A549 (cell line): ENCODE results near the gene UBE2E1. TPM values are rescaled to one million over a fixed set of nuclear protein-coding genes. Genes with fewer than 3 reads are reported as not detected.

Experiments used
- ATAC-seq, 2 experiments: fragments of 200-7000 bp in 1 of 2; fragments of >200 bp in 1 of 2; cut with Nextera tagmentation in 1 of 2; cut with Tn5 transposase in 1 of 2; 3 replicates each; pipeline versions ENCODE4 v1.8.0 to v1.9.1; 2018 to 2020; ENCODE audit warnings: mild to moderate bottlenecking in 1 of 2, moderate library complexity in 1 of 2
- CTCF ChIA-PET: fragments of 300-600 bp; sonication (Branson Sonifier 250); formaldehyde crosslinking; extraction: SDS; loops from one replicate; lab custom pipeline; 2021; ENCODE audit warnings: antibody characterized with exemption, inconsistent platforms; lab: Yijun Ruan, JAX
- POLR2A ChIA-PET: fragments of 350-600 bp; formaldehyde crosslinking; extraction: SDS; loops from one replicate; lab custom pipeline; 2021; ENCODE audit warnings: antibody characterized with exemption, inconsistent platforms; lab: Yijun Ruan, JAX
- DNase-seq, 2 experiments: peaks; one replicate each; pipeline versions ENCODE4 v3.0.0 to v3.0.0-alpha.2; 2011 to 2016; ENCODE audit warnings: low read depth in 1 of 2, low spot score in 1 of 2
- FAIRE-seq: peaks from 2 replicates; lab custom pipeline; 2011; peaks lifted over from hg19 to GRCh38; lab: Jason Lieb, UNC
- H3K27ac ChIP-seq, 2 experiments: fragments of >200 bp; sonication (Bioruptor Twin); formaldehyde crosslinking; 3 replicates each; pipeline ENCODE4 v1.5.1; 2016 to 2017
- H3K4me1 ChIP-seq: fragments of >200 bp; sonication (Bioruptor Twin); formaldehyde crosslinking; 3 replicates; pipeline ENCODE4 v1.6.1; 2016
- H3K4me2 ChIP-seq: fragments of >200 bp; sonication (Bioruptor Twin); formaldehyde crosslinking; 3 replicates; pipeline ENCODE4 v1.6.1; 2016
- H3K4me3 ChIP-seq: fragments of >200 bp; sonication (Bioruptor Twin); formaldehyde crosslinking; 3 replicates; pipeline ENCODE4 v1.5.1; 2016
- H3K9me3 ChIP-seq: fragments of >200 bp; sonication (Bioruptor Twin); formaldehyde crosslinking; 3 replicates; pipeline ENCODE4 v1.6.1; 2016
- CEBPB ChIP-seq, 2 experiments: fragments of >200 bp in 1 of 2; sonication (Bioruptor Twin) in 1 of 2; formaldehyde crosslinking in 1 of 2; IDR thresholded peaks; 2 replicates each; pipeline ENCODE4 v1.6.1; 2012 to 2016
- CHD4 ChIP-seq: fragments of 200-600 bp; sonication (generic); IDR thresholded peaks from 2 replicates; pipeline ENCODE4 v1.6.1; 2016; ENCODE audit warnings: antibody characterized with exemption, mild to moderate bottlenecking, borderline replicate concordance
- EHMT2 ChIP-seq: fragments of 200-600 bp; sonication (generic); IDR thresholded peaks from 2 replicates; pipeline ENCODE4 v1.6.1; 2016; ENCODE audit warnings: antibody characterized with exemption, low read depth, mild to moderate bottlenecking, moderate library complexity
- FOSL2 ChIP-seq, 2 experiments: fragments of 450-650 bp in 1 of 2; fragments of >200 bp in 1 of 2; sonication (Bioruptor Twin) in 1 of 2; formaldehyde crosslinking; IDR thresholded peaks; 2 replicates each; pipeline versions ENCODE4 v1.5.0 to v1.6.1; 2016 to 2020; ENCODE audit warnings: mild to moderate bottlenecking in 1 of 2, moderate library complexity in 1 of 2
- FOXS1 ChIP-seq: fragments of 250-450 bp; sonication (Bioruptor Pico); IDR thresholded peaks from 2 replicates; pipeline ENCODE4 v1.5.0; 2020; ENCODE audit warnings: mild to moderate bottlenecking, moderate library complexity
- HOXB5 ChIP-seq: fragments of 250-450 bp; sonication (Bioruptor Pico); IDR thresholded peaks from 2 replicates; pipeline ENCODE4 v1.5.0; 2020; ENCODE audit warnings: mild to moderate bottlenecking, moderate library complexity
- KDM1A ChIP-seq: fragments of 200-600 bp; sonication (generic); IDR thresholded peaks from 2 replicates; pipeline ENCODE4 v1.6.1; 2016; ENCODE audit warnings: low read depth, mild to moderate bottlenecking
- MAFK ChIP-seq: fragments of 450-650 bp; IDR thresholded peaks from 2 replicates; pipeline ENCODE4 v1.6.1; 2014; ENCODE audit not compliant: partially characterized antibody
- MYC ChIP-seq: IDR thresholded peaks from 2 replicates; pipeline ENCODE4 v1.6.1; 2012; ENCODE audit warnings: mild to moderate bottlenecking, inconsistent platforms, low read length, improper control_type of control experiment, borderline replicate concordance
- NFE2L2 ChIP-seq: fragments of 150-350 bp; conservative IDR thresholded peaks from 2 replicates; pipeline ENCODE4 v1.6.1; 2014; ENCODE audit warnings: low read length
- POLR2A ChIP-seq: IDR thresholded peaks from 2 replicates; pipeline ENCODE4 v1.6.1; 2012; ENCODE audit warnings: mild to moderate bottlenecking, low read length
- RCOR1 ChIP-seq: fragments of 150-350 bp; IDR thresholded peaks from 2 replicates; pipeline ENCODE4 v1.6.1; 2014; ENCODE audit warnings: antibody characterized with exemption, low read length, low read depth
- RFX5 ChIP-seq: fragments of 450-650 bp; IDR thresholded peaks from 2 replicates; pipeline ENCODE4 v1.7.1; 2014; ENCODE audit warnings: antibody characterized with exemption, mild to moderate bottlenecking, moderate library complexity
- SREBF2 ChIP-seq: fragments of 450-650 bp; IDR thresholded peaks from 2 replicates; pipeline ENCODE4 v1.6.1; 2014; ENCODE audit warnings: mild to moderate bottlenecking, moderate library complexity
- TFCP2L1 ChIP-seq: fragments of 250-450 bp; sonication (Bioruptor Pico); IDR thresholded peaks from 2 replicates; pipeline ENCODE4 v1.5.0; 2021; ENCODE audit warnings: mild to moderate bottlenecking
- TP53 ChIP-seq: fragments of 250-450 bp; sonication (Bioruptor Pico); IDR thresholded peaks from 2 replicates; pipeline ENCODE4 v1.5.0; 2021; ENCODE audit warnings: mild to moderate bottlenecking, moderate library complexity
- ZFP36 ChIP-seq: fragments of 450-650 bp; IDR thresholded peaks from 2 replicates; pipeline ENCODE4 v1.6.1; 2014; ENCODE audit warnings: borderline replicate concordance; ENCODE audit not compliant: partially characterized antibody
- ZNF302 ChIP-seq: fragments of 250-450 bp; sonication (Bioruptor Pico); IDR thresholded peaks from 2 replicates; pipeline ENCODE4 v1.9.0; 2021; ENCODE audit warnings: inconsistent platforms, mild to moderate bottlenecking, moderate library complexity
- WGBS: methylation state at CpG from one replicate; pipeline ENCODE4 v1.1.6; 2017; ENCODE audit errors: missing lambda C conversion rate; 5-methylcytosine and 5-hydroxymethylcytosine counted together
- polyA plus RNA-seq, 4 experiments: library from polyadenylated mRNA; depleted of rRNA in 3 of 4; stranded (reverse); fragments of >200 nt; fragmentation: RNase III in 1 of 4; extraction: RNeasy Plus Mini Kit Qiagen cat#74134 plus additional on column Dnase treatment in 1 of 4; gene quantifications; 2 replicates in 3 of 4; 3 replicates in 1 of 4; pipeline ENCODE4 v1.2.3, GENCODE V29; 2011 to 2017
- TF ChIP-seq, protein P1 (sequence below): fragments of 150-350 bp; IDR thresholded peaks from 2 replicates; pipeline ENCODE4 v1.6.1; 2014; ENCODE audit warnings: low read depth, mild to moderate bottlenecking, low read length
- TF ChIP-seq, protein P2 (sequence below): IDR thresholded peaks from 2 replicates; pipeline ENCODE4 v1.6.1; 2012; ENCODE audit warnings: low read depth, borderline replicate concordance
- TF ChIP-seq, protein P3 (sequence below): fragments of >200 bp; sonication (Bioruptor Twin); formaldehyde crosslinking; IDR thresholded peaks from 3 replicates; pipeline ENCODE4 v1.6.1; 2016

Gene UBE2E1
- polyA plus RNA-seq, 2 of the 4 experiments (the other 2 are of a cell fraction), result 151 to 198 TPM

DNA sequence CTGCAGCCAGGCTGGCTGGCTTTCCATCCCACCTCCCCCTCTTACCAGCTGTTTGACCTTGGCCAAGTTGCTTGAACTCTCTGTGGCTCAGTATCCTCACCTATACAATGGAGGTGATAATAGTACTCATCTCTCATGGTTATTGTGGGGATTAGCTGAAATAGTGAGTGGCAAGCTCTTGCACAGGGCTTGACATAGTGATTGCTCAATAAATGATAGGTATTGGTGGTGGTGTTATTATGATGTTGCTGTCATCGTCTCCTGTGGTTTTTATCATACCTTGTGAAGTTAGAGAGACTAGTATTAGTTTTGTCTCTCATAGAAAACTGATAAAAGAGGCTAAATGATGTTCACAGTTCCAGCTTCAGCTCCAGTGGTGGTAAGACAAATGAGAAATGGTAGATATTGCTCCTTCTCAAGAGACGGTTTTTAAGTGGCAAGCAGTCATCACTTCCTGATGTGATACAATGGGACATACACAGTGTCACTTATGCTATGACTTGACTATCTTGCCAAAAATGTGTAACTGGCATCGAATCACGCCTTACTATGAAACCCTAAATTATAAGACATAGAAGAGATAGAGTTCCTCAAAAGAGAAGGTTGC lies 12.1 kb upstream of the UBE2E1 start:
- DNase-seq (no peak), ATAC-seq (no peak), FAIRE-seq (no peak)
- no peaks in the 10 kb centered on the region for H3K4me1 ChIP-seq
- H3K27ac ChIP-seq, result no peak overlapping the region
- no peak overlapping the region for H3K4me2 ChIP-seq
- 84% methylated on average over 4 of the region's 4 CpGs for WGBS
- TF ChIP-seq ZNF302 (CRISPR knock-in tag) (no peak), MAFK (no peak), NFE2L2 (no peak), CEBPB (IDR thresholded peaks at IDR 0.05) (no peak), POLR2A (no peak), CHD4 (no peak), TP53 (no peak), FOSL2 (IDR thresholded peaks at IDR 0.05) (no peak), FOSL2 (CRISPR knock-in tag; IDR thresholded peaks at IDR 0.05) (no peak), RCOR1 (no peak), KDM1A (no peak), ZFP36 (no peak), MYC (no peak)
- TF ChIP-seq, protein P1, sequence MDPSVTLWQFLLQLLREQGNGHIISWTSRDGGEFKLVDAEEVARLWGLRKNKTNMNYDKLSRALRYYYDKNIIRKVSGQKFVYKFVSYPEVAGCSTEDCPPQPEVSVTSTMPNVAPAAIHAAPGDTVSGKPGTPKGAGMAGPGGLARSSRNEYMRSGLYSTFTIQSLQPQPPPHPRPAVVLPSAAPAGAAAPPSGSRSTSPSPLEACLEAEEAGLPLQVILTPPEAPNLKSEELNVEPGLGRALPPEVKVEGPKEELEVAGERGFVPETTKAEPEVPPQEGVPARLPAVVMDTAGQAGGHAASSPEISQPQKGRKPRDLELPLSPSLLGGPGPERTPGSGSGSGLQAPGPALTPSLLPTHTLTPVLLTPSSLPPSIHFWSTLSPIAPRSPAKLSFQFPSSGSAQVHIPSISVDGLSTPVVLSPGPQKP, result no peak
- TF ChIP-seq, protein P2, sequence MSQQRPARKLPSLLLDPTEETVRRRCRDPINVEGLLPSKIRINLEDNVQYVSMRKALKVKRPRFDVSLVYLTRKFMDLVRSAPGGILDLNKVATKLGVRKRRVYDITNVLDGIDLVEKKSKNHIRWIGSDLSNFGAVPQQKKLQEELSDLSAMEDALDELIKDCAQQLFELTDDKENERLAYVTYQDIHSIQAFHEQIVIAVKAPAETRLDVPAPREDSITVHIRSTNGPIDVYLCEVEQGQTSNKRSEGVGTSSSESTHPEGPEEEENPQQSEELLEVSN, result no peak
- H3K4me3 ChIP-seq, result no peak overlapping the region
- ChIA-PET POLR2A (no interaction called here), CTCF (no interaction called here)
- H3K9me3 ChIP-seq, result no peaks in the 10 kb centered on the region

DNA sequence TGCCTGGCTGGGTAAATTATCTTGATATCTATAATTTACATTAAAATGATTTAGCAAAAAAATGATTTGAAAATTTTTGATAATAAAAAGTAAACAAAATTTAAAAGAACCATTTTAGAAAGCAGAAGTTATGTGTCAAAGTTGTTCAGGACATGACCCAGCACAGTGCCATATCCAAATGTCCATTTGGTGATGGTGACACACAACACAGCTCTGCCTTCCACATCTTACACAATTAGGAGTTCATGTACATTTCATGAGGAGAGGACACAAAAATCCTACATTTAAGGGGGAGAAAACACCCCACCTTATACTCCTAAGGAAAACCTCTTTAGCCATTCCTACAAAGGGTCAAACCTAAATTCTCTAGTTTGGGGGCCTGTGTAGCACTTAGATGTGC lies 10.7 kb upstream of the UBE2E1 start:
- H3K4me2 ChIP-seq, result no peak overlapping the region
- ATAC-seq, result no peak
- no peak for DNase-seq
- FAIRE-seq, result no peak
- H3K9me3 ChIP-seq, result no peaks in the 10 kb centered on the region
- H3K27ac ChIP-seq, result no peak overlapping the region
- no peaks in the 10 kb centered on the region for H3K4me1 ChIP-seq
- ChIA-PET CTCF (no interaction called here), POLR2A (no interaction called here)
- no peak for TF ChIP-seq FOXS1
- TF ChIP-seq, protein P3, sequence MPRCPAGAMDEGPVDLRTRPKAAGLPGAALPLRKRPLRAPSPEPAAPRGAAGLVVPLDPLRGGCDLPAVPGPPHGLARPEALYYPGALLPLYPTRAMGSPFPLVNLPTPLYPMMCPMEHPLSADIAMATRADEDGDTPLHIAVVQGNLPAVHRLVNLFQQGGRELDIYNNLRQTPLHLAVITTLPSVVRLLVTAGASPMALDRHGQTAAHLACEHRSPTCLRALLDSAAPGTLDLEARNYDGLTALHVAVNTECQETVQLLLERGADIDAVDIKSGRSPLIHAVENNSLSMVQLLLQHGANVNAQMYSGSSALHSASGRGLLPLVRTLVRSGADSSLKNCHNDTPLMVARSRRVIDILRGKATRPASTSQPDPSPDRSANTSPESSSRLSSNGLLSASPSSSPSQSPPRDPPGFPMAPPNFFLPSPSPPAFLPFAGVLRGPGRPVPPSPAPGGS, result no peak
- TF ChIP-seq RFX5, result no peak
- TF ChIP-seq TP53, result no peak
- TF ChIP-seq SREBF2, result no peak
- TF ChIP-seq HOXB5 (CRISPR knock-in tag), result no peak
- H3K4me3 ChIP-seq, result no peak overlapping the region

DNA sequence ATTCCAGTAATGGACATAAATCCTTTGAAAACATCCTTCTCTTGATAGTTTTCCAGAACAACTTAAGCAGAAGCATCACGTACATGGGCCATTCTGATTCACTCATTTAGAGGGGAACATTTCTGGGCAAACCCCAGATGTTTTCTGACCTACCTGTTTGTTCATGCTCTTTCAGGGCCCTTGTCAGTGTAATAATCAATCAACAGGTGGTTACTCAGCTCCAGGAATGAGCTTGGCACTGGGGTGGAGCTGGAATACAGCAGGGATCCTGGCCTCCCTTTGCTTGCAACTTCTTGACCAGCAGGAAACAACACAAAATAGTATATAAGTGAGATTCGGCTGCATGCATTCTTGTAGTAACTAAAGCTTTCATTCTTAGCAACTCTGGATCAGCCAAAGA lies 9.2 kb upstream of the UBE2E1 start:
- CTCF ChIA-PET, result interaction anchor here (0.6 kb wide), 1 partner anchor 148 kb away, joined by 3 read pairs; no protein-coding TSS in a partner anchor
- WGBS, result 96% methylated on average over 2 of the region's 2 CpGs
- Histone ChIP-seq H3K9me3 (no peaks in the 10 kb centered on the region), H3K4me2 (no peak overlapping the region), H3K27ac (no peak overlapping the region), H3K4me3 (no peak overlapping the region), H3K4me1 (no peaks in the 10 kb centered on the region)
- ATAC-seq, result no peak
- POLR2A ChIA-PET, result no interaction called here
- FAIRE-seq, result no peak
- no peak for DNase-seq
- TF ChIP-seq HOXB5 (CRISPR knock-in tag) (no peak), EHMT2 (no peak), TFCP2L1 (CRISPR knock-in tag) (no peak), MAFK (no peak)
